NB4 (cell line): Measurements from ENCODE around the gene TMEM123.

Experiments
- DNase-seq: peaks from one replicate; pipeline ENCODE4 v3.0.0; 2010; ENCODE audit warnings: low read depth
- H3K4me3 ChIP-seq: one replicate; pipeline ENCODE4 v1.5.1; 2011; ENCODE audit warnings: mild to moderate bottlenecking, low read depth, low read length, moderate library complexity
- MAX ChIP-seq: IDR thresholded peaks from 2 replicates; pipeline ENCODE4 v1.6.1; 2011; ENCODE audit warnings: low read depth, low read length
- MYC ChIP-seq: IDR thresholded peaks from 2 replicates; pipeline ENCODE4 v1.6.1; 2011; ENCODE audit warnings: low read depth, low read length
- POLR2A ChIP-seq: IDR thresholded peaks from 2 replicates; pipeline ENCODE4 v1.6.1; 2011; ENCODE audit warnings: mild to moderate bottlenecking; ENCODE audit not compliant: insufficient read length; ENCODE audit errors: extremely low read depth
- TF ChIP-seq, protein P1 (sequence below): IDR thresholded peaks from one replicate; pipeline ENCODE4 v1.5.1; 2012; ENCODE audit warnings: low read depth, low read length

Gene TMEM123

DNA sequence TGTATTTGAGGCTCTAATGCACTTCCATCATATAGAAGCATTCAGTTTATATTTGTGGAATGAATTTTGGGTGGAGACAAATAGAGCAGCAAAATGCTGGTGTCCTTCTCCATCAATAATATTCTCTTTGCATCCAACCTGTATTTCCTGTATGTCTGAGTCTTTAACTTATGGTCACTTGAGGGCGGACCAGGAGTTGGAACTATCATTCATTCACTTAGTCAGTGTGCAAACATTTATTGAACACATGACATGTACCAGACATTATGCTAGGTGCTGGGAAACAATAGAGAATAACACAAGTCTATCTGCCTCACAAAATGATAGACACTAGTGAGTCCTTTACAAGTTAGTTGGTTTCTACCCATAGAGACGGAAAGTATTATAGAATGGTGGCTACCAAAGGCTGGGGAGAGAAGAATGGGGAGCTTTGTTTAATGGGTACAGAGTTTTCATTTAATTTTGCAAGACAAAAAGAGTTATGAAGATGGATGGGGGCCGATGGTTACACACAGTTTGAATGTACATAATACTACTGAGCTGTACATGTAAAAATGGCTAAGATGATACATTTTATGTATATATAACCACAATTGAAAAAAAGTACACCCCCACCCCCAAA is 4.6 kb upstream of the TMEM123 start:
- TF ChIP-seq MYC (no peak), MAX (no peak)
- TF ChIP-seq, protein P1, sequence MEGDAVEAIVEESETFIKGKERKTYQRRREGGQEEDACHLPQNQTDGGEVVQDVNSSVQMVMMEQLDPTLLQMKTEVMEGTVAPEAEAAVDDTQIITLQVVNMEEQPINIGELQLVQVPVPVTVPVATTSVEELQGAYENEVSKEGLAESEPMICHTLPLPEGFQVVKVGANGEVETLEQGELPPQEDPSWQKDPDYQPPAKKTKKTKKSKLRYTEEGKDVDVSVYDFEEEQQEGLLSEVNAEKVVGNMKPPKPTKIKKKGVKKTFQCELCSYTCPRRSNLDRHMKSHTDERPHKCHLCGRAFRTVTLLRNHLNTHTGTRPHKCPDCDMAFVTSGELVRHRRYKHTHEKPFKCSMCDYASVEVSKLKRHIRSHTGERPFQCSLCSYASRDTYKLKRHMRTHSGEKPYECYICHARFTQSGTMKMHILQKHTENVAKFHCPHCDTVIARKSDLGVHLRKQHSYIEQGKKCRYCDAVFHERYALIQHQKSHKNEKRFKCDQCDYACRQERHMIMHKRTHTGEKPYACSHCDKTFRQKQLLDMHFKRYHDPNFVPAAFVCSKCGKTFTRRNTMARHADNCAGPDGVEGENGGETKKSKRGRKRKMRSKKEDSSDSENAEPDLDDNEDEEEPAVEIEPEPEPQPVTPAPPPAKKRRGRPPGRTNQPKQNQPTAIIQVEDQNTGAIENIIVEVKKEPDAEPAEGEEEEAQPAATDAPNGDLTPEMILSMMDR, result no peak
- DNase-seq, result no peak
- H3K4me3 ChIP-seq, result no peak overlapping the region

DNA sequence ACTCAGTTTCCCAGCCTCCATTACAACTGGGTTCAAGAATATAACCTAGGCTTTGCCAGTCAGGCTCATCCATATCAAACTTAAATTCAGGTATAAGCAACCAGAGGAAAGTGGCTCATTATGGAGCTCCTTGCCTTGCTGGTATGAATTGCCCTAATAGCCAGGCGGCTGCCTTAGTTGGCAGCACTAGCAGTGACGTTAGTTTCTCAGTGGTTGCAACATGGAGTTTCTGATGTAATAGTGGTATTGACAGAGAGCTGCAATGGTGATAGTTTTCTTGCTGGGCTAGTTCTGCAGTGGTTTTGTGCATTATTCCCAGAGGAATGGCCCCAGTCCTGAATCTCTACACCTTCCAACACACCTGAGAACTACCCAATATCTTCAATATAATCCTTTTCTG is 3.8 kb upstream of the TMEM123 start:
- DNase-seq, result peak; percentile 75
- no peak overlapping the region for H3K4me3 ChIP-seq
- no peak for TF ChIP-seq MAX
- TF ChIP-seq MYC, result no peak
- TF ChIP-seq, protein P1, result no peak
- TF ChIP-seq POLR2A, result no peak

- no peak for DNase-seq
- H3K4me3 ChIP-seq, result no peak overlapping the region
- TF ChIP-seq POLR2A (no peak), MYC (no peak), MAX (no peak)
- TF ChIP-seq, protein P1, result no peak
These were observed 1.4 kb upstream of the TMEM123 start for GRCh38 chr11:102453921-102454320.

DNA sequence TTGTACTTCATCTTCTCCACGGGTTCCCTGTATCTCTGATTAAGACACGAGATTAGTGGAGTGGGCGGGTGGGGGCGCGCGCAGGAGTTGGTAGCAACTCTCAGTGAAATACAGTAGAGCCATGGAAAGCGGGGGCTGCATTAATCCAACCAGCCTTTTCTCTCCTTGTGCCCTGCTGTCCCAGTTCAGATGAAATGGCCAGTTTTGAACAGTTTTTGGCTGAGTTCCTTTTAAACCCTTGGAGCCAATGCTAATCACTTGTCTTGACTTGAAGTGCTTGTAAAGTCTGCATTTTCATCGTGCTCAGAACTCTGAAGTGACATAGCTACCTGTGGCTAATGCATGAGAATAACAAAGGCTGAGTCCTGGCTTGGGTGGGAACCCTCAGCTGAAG is 734 bp upstream of the TMEM123 start:
- DNase-seq, result no peak
- H3K4me3 ChIP-seq, result peak overlapping the region; percentile 57
- TF ChIP-seq MYC (no peak), MAX (no peak), POLR2A (no peak)
- TF ChIP-seq, protein P1, result no peak

DNA sequence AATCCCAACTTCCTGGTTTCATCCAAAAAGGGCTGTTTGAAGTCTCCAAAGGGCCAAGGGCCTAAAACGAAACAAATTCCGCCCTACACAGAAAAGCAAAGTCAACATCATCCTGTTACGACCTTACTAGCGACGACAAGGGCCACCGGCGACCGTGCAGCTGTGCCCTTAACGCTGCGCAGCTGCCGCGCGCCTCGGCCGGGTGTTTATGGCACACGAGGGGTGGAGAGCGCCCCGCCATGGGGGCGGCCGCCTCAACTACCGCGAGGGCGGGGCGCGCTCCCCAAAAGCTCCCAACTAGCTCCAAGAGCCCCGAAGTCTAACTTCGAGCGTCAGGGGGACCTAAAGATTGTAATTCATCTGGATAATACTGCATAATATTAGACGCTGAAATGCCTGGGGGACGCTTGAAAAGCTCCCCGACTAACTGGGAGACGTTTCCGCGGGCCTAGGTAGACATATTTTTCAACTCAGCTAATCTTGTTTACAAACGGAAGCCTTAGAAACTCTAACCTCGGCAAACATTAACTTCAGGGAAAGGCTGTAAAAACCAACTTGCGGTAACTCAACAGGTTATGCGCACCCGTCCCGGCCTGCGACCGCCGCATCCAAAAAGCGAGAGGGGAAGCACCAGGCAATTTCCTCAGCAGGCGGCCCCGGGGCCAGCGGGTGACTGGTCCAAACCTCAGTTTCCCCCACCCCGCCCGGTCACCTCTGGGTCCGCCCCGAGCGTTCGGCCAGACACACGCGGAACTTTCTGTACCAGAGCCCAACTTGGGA is 694 bp downstream of the TMEM123 start:
- DNase-seq, result peak; percentile 87
- peak; percentile 34; the same call in 1 of the 2 replicates for TF ChIP-seq MYC
- TF ChIP-seq, protein P1, result peak; percentile 8
- TF ChIP-seq POLR2A, result peak; percentile 42
- peak; percentile 80 for TF ChIP-seq MAX
- peak overlapping the region; percentile 79 for H3K4me3 ChIP-seq
